SU-DHL-6 (cell line): ENCODE results near the gene ANKRD18B.
"Not testable (repeated sequence)": the region's sequence is repeated elsewhere in the genome, so short reads cannot be mapped to it uniquely, and the experiment has no call there.

Experiments
- EZH2phosphoT487 ChIP-seq: fragments of 200-600 bp; sonication (generic), shearing (Covaris generic); conservative IDR thresholded peaks from 2 replicates; pipeline ENCODE4 v1.6.1; 2018; ENCODE audit warnings: mild to moderate bottlenecking, antibody characterized with exemption, low read length, moderate library complexity, mixed read lengths
- TF ChIP-seq, protein P1 (sequence below): fragments of 200-600 bp; sonication (generic); IDR thresholded peaks from one replicate; pipeline ENCODE4 v1.5.1; 2017; ENCODE audit warnings: antibody characterized with exemption, mild to moderate bottlenecking, low read length, moderate library complexity; ENCODE audit not compliant: insufficient read depth, poor library complexity, severe bottlenecking

DNA sequence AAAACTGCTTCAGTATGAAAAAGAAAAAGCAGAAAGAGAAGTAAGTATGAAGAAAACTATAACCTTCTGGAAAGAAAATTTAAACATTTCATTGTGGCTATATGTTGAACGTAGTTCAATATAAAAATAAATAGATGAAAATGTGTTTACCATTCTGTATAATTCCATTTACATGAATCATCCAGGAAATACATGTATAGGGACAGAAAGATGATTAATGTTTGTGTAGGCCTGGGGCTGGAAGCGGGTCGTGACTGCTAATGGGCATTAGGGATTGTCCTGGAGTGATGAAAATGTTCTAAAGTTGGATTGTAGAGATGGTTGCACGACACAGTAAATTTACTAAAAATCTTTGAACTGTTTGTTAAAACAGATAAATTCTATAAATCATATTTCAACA lies 24.8 kb downstream of the ANKRD18B start:
- TF ChIP-seq, protein P1, sequence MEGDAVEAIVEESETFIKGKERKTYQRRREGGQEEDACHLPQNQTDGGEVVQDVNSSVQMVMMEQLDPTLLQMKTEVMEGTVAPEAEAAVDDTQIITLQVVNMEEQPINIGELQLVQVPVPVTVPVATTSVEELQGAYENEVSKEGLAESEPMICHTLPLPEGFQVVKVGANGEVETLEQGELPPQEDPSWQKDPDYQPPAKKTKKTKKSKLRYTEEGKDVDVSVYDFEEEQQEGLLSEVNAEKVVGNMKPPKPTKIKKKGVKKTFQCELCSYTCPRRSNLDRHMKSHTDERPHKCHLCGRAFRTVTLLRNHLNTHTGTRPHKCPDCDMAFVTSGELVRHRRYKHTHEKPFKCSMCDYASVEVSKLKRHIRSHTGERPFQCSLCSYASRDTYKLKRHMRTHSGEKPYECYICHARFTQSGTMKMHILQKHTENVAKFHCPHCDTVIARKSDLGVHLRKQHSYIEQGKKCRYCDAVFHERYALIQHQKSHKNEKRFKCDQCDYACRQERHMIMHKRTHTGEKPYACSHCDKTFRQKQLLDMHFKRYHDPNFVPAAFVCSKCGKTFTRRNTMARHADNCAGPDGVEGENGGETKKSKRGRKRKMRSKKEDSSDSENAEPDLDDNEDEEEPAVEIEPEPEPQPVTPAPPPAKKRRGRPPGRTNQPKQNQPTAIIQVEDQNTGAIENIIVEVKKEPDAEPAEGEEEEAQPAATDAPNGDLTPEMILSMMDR: not testable (repeated sequence)
- not testable (repeated sequence) for TF ChIP-seq EZH2phosphoT487
